GM06990 (cell line): ENCODE measurements around the gene CD47.

ENCODE experiments used
- DNase-seq: peaks from one replicate; pipeline ENCODE4 v3.0.0-alpha.2; 2011; ENCODE audit not compliant: insufficient read length; ENCODE audit errors: extremely low read depth
- H3K27me3 ChIP-seq: replicated peaks from 2 replicates; pipeline ENCODE4 v1.6.0; 2011; ENCODE audit warnings: low read length; ENCODE audit not compliant: control insufficient read depth, insufficient read depth
- H3K36me3 ChIP-seq: 2 replicates; pipeline ENCODE4 v1.5.1; 2011; ENCODE audit warnings: low read length; ENCODE audit not compliant: control insufficient read depth, insufficient read depth
- H3K4me3 ChIP-seq: replicated peaks from 2 replicates; pipeline ENCODE4 v1.5.1; 2011; ENCODE audit warnings: low read depth, mild to moderate bottlenecking, control low read depth, low read length
- TF ChIP-seq, protein P1 (sequence below): IDR thresholded peaks from 2 replicates; pipeline ENCODE4 v1.5.1; 2011; ENCODE audit warnings: low read length, control low read depth, mild to moderate bottlenecking, inconsistent platforms; ENCODE audit not compliant: insufficient read depth, poor library complexity, severe bottlenecking

CD47 gene

GRCh38 chr3:108053067-108053466 lies 37.8 kb downstream of the CD47 start:
- no peak for DNase-seq
- TF ChIP-seq, protein P1, sequence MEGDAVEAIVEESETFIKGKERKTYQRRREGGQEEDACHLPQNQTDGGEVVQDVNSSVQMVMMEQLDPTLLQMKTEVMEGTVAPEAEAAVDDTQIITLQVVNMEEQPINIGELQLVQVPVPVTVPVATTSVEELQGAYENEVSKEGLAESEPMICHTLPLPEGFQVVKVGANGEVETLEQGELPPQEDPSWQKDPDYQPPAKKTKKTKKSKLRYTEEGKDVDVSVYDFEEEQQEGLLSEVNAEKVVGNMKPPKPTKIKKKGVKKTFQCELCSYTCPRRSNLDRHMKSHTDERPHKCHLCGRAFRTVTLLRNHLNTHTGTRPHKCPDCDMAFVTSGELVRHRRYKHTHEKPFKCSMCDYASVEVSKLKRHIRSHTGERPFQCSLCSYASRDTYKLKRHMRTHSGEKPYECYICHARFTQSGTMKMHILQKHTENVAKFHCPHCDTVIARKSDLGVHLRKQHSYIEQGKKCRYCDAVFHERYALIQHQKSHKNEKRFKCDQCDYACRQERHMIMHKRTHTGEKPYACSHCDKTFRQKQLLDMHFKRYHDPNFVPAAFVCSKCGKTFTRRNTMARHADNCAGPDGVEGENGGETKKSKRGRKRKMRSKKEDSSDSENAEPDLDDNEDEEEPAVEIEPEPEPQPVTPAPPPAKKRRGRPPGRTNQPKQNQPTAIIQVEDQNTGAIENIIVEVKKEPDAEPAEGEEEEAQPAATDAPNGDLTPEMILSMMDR = no peak

GRCh38 chr3:108051005-108051404 lies 39.8 kb downstream of the CD47 start:
- no peaks in the 10 kb centered on the region for H3K27me3 ChIP-seq
- TF ChIP-seq, protein P1 = no peak
- no peak for DNase-seq
- H3K36me3 ChIP-seq = peaks cover 12% of the 10 kb centered on the region
- no peak overlapping the region for H3K4me3 ChIP-seq

More at GRCh38 chr3:108053067-108053466, 37.8 kb downstream of the CD47 start:
- Histone ChIP-seq H3K27me3 (no peaks in the 10 kb centered on the region), H3K4me3 (no peak overlapping the region), H3K36me3 (peaks cover 8% of the 10 kb centered on the region)

DNA sequence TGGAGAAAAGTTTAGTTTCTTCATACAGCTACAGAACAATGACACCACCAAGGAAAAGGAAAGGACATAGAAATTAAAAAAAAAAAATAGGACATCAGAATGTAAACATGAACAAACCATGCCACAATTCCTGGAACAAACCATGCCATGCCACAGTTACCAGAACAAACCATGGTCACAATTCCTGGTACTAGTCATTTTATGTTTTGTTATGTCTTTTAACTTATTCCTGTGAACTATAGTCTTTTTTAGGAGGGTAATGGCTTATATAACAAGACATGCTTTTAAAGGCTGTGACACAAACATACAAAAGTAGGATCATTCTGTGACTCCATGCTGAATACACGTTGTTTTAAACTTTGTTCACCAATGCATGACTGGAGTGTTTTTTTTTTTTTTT lies 42.8 kb downstream of the CD47 start:
- no peak for DNase-seq
- Histone ChIP-seq H3K27me3 (no peaks in the 10 kb centered on the region), H3K4me3 (no peak overlapping the region), H3K36me3 (peaks cover 11% of the 10 kb centered on the region)
- TF ChIP-seq, protein P1 = no peak

GRCh38 chr3:108046247-108046646 lies 44.6 kb downstream of the CD47 start:
- Histone ChIP-seq H3K36me3 (peaks cover 16% of the 10 kb centered on the region), H3K27me3 (no peaks in the 10 kb centered on the region), H3K4me3 (no peak overlapping the region)
- TF ChIP-seq, protein P1 = no peak
- DNase-seq = no peak

- no peak overlapping the region for H3K4me3 ChIP-seq
- TF ChIP-seq, protein P1 = no peak
- no peaks in the 10 kb centered on the region for H3K27me3 ChIP-seq
- DNase-seq = no peak
- peaks cover 14% of the 10 kb centered on the region for H3K36me3 ChIP-seq
Observed at GRCh38 chr3:108044699-108045098, 46.1 kb downstream of the CD47 start.

GRCh38 chr3:108042300-108042699 lies 48.5 kb downstream of the CD47 start:
- DNase-seq = no peak
- no peak overlapping the region for H3K4me3 ChIP-seq
- H3K27me3 ChIP-seq = no peaks in the 10 kb centered on the region
- peaks cover 12% of the 10 kb centered on the region for H3K36me3 ChIP-seq
- TF ChIP-seq, protein P1 = no peak
